GM12891 (cell line): ENCODE data around the gene AOC1.
"Not testable (repeated sequence)": the region's sequence is repeated elsewhere in the genome, so short reads cannot be mapped to it uniquely, and the experiment has no call there.

Experiments
- DNase-seq: peaks from one replicate; pipeline ENCODE4 v3.0.0; 2011; ENCODE audit warnings: low spot score; ENCODE audit not compliant: insufficient read length
- FAIRE-seq: peaks from 2 replicates; lab custom pipeline; 2011; peaks lifted over from hg19 to GRCh38; lab: Jason Lieb, UNC
- PAX5 ChIP-seq: IDR thresholded peaks from 2 replicates; pipeline ENCODE4 v1.6.1; 2011; ENCODE audit warnings: low read length, moderate library complexity, mild to moderate bottlenecking; ENCODE audit not compliant: insufficient read depth, severe bottlenecking
- POLR2A ChIP-seq: IDR thresholded peaks from 2 replicates; pipeline ENCODE4 v1.6.1; 2011; ENCODE audit warnings: low read depth, low read length, control low read depth
- POLR2AphosphoS5 ChIP-seq: IDR thresholded peaks from 2 replicates; pipeline ENCODE4 v1.6.1; 2011; ENCODE audit warnings: low read depth, low read length, control low read depth
- POU2F2 ChIP-seq: IDR thresholded peaks from 2 replicates; pipeline ENCODE4 v1.6.1; 2011; ENCODE audit warnings: low read depth, mild to moderate bottlenecking, control low read depth, low read length, moderate library complexity
- SPI1 ChIP-seq: IDR thresholded peaks from 2 replicates; pipeline ENCODE4 v1.6.1; 2011; ENCODE audit warnings: low read depth, low read length, control low read depth
- TAF1 ChIP-seq: IDR thresholded peaks from 2 replicates; pipeline ENCODE4 v1.6.1; 2011; ENCODE audit warnings: low read depth, low read length, control low read depth

AOC1 gene

GRCh38 chr7:150902078-150903033 is 50.0 kb downstream of the AOC1 start:
- FAIRE-seq: no peak
- no peak for DNase-seq
- TF ChIP-seq POU2F2 (no peak), TAF1 (no peak), SPI1 (no peak), PAX5 (no peak), POLR2A (no peak), POLR2AphosphoS5 (no peak)

DNA sequence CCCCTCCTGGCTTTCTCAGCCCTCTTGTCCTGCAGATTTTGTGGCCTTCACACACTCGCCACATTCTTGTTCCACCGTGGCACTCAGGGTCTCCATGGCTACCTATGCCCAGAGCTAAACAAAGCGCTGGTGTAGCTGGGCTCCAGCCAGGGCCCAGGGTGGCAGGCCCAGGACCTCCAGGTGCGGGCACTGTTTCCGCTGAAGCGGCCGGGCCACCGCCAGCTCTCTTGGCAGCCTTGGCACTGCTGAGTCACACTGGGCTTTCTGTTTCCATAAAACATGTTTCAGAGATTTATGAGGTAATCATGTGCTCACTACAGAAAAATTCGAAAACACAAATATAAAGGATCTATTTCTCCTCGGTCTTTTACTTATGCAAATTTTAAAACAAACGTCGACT is 51.3 kb downstream of the AOC1 start:
- DNase-seq (no peak), FAIRE-seq (no peak)
- no peak for TF ChIP-seq POLR2A
- no peak for TF ChIP-seq POU2F2

DNA sequence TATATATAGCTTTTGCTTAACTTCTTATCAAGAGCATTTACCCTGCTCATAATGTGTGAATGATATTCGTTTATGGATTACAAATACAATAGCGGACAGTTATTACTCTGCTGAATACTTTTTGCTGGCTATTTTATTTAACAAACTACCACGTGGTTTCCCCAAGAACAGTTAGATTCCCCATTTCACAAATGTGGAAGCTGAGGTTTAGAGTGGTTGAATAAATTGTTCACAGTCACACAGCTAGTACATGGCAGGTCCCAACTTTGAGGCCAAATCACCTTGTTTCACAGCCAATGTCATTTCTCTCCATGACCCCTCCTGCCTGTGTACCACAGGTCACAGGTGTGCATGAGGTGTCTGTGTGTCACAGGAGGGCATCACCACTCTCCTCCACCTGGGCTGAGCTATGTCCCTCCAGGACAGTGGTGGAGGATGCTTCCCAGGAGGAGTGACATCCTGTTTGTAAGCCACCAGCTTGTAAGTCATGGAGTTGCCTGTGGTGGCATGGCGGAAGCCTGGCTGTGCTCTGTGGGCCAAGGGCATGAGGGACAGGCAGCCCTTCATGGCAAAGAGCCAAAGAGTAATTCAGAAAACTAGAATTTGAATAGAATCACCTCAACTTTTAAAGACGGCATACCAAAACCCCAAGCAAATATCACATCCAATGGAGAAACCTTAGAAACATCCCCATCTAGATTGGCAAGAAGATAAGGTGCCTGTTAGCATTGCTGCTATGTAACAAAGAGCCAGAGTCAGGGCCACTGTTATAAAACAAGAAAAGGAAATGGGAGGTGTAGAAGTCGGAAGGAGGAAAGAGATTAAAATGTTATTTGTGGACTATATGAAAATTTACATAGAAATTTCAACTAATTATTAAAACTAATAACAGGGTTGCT is 51.9 kb downstream of the AOC1 start:
- DNase-seq (no peak), FAIRE-seq (no peak)
- TF ChIP-seq POLR2A (no peak), POU2F2 (no peak), PAX5 (no peak), TAF1 (no peak), SPI1 (no peak), POLR2AphosphoS5 (no peak)

DNA sequence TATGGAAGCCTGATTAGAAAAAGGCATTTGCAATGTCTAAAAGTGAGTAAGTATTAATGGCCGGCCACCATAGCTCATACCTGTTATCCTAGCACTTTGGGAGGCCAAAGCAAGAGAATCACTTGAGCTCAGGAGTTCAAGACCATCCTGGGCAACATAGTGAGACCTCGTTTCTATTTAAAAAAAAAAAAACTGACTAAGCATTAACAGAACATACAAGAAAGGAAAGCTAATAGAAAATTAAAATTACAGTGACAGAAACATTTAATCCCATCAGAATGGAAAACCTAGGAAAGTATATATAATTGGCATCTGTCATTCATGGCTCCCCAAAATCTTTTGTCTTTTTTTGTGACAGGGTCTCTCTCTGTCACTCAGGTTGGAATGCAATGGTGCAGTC is 55.9 kb downstream of the AOC1 start:
- TF ChIP-seq SPI1 (no peak), TAF1 (no peak), PAX5 (no peak), POLR2A (no peak), POLR2AphosphoS5 (no peak)
- no peak for FAIRE-seq
- DNase-seq: no peak

DNA sequence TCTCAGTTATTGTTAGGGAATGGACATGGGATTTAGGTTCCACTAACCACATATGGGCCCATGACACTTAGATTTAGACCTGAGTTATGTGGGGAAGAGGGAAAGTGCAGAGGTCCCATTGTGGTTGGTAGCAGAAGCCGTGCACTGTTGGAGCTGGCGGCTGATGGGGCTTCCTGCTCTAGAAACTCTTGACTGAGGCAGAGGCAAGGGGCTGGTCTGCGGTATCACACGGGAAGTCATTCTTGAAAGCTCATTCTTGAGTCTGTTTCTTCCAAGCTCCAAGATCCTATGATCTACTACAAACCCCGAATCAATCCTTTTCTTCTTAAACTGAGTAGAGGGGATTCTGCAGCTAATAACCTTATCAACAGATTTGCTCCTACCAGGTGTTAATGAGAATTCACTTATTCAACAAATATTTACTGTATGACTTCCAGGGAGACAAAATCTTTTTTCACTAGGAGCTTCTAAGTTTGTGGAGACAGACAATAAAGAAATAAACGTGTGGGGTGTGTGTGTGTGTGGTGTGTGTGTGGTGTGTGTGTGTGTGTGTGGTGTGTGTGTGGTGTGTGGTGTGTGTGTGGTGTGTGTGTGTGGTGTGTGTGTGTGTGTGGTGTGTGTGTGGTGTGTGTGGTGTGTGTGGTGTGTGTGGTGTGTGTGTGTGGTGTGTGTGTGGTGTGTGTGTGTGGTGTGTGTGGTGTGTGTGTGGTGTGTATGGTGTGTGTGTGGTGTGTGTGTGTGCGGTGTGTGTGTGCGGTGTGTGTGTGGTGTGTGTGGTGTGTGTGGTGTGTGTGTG is 57.1 kb downstream of the AOC1 start:
- DNase-seq: no peak
- TF ChIP-seq PAX5: no peak
- TF ChIP-seq SPI1: no peak
- FAIRE-seq: no peak

DNA sequence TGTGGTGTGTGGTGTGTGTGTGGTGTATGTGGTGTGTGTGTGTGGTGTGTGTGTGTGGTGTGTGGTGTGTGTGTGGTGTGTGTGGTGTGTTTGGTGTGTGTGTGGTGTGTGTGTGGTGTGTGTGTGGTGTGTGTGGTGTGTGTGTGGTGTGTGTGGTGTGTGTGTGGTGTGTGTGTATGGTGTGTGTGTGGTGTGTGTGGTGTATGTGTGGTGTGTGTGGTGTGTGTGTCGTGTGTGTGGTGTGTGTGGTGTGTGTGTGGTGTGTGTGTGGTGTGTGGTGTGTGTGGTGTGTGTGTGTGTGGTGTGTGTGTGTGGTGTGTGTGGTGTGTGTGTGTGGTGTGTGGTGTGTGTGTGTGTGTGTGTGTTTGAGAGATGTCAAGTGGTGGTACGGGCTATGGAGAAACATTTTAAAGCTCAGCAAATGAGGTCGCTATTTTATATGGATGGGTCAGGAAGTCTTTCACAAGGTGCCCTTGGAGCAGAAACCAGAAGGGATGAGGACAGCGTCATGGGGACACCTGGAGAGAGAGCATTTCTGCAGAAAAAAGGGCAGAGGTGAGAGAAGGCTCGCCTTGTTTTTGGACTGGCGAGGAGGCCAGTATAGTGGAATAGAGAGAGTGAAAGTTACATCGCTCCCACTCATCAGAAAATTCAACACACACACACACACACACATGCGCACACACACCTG is 58.1 kb downstream of the AOC1 start:
- not testable (repeated sequence) for DNase-seq
- peak; percentile 98 for FAIRE-seq

- no peak for TF ChIP-seq POU2F2
- no peak for TF ChIP-seq POLR2A
- TF ChIP-seq SPI1: no peak
- no peak for TF ChIP-seq POLR2AphosphoS5
- no peak for TF ChIP-seq TAF1
- TF ChIP-seq PAX5: no peak
- DNase-seq (no peak), FAIRE-seq (no peak)
These were observed 58.7 kb downstream of the AOC1 start for GRCh38 chr7:150910996-150911422.
